Heart right ventricle (tissue), 16 donors: Measurements from ENCODE around the gene POLDIP3. TPM values are rescaled to one million over a fixed set of nuclear protein-coding genes. Genes with fewer than 3 reads are reported as not detected.

Experiments
- ATAC-seq, 8 donors: fragments of 200-7000 bp; cut with Tn5 transposase; one replicate each; pipeline ENCODE4 v1.9.1; 2020; ENCODE audit warnings: mild to moderate bottlenecking in 8 of 8, moderate library complexity in 8 of 8, moderate number of reproducible peaks in 1 of 8
- DNase-seq, 2 donors: peaks; one replicate each; pipeline ENCODE4 v3.0.0-alpha.2; 2020
- H3K27ac ChIP-seq, 10 donors: fragments of 200-600 bp; sonication (generic) in 2 of 10; one replicate each; pipeline versions ENCODE4 v1.5.0 to v1.8.0; 2020 to 2022; ENCODE audit warnings: mild to moderate bottlenecking in 3 of 10
- H3K27me3 ChIP-seq, 7 donors: fragments of 200-600 bp; one replicate each; pipeline ENCODE4 v1.8.0; 2021 to 2022; ENCODE audit warnings: mild to moderate bottlenecking in 2 of 7
- H3K36me3 ChIP-seq, 9 donors: fragments of 200-600 bp; sonication (generic) in 1 of 9; one replicate each; pipeline versions ENCODE4 v1.5.0 to v1.8.0; 2020 to 2022; ENCODE audit warnings: mild to moderate bottlenecking in 2 of 9
- H3K4me1 ChIP-seq, 9 donors: fragments of 200-600 bp; sonication (generic) in 1 of 9; one replicate each; pipeline versions ENCODE4 v1.5.0 to v1.8.0; 2020 to 2022; ENCODE audit warnings: mild to moderate bottlenecking in 4 of 9
- H3K4me3 ChIP-seq, 10 donors: fragments of 200-600 bp; sonication (generic) in 2 of 10; one replicate each; pipeline versions ENCODE4 v1.5.0 to v1.8.0; 2020 to 2022; ENCODE audit warnings: mild to moderate bottlenecking in 7 of 10, moderate library complexity in 2 of 10
- H3K9me3 ChIP-seq, 11 donors: fragments of 200-600 bp in 10 of 11; sonication (generic) in 2 of 11; one replicate each; pipeline versions ENCODE4 v1.5.0 to v1.8.0; 2013 to 2022; ENCODE audit warnings: mild to moderate bottlenecking in 2 of 11, control low read depth in 1 of 11, moderate library complexity in 1 of 11
- CTCF ChIP-seq, 9 donors: fragments of 200-600 bp; sonication (generic) in 2 of 9; IDR thresholded peaks; one replicate each; pipeline versions ENCODE4 v1.5.0 to v1.8.0; 2021 to 2022; ENCODE audit warnings: antibody characterized with exemption in 9 of 9, mild to moderate bottlenecking in 5 of 9, moderate library complexity in 1 of 9
- WGBS, 2 donors: extraction: QIAGEN DNeasy Blood & Tissue Kit; methylation state at CpG; one replicate each; pipeline ENCODE4 v1.1.7; 2013; ENCODE audit warnings: inconsistent platforms in 1 of 2; 5-methylcytosine and 5-hydroxymethylcytosine counted together
- intact Hi-C, 10 donors: fragments of 100-400 bp; cut with DNase I; formaldehyde crosslinking; loops; one replicate each; pipeline versions ENCODE4 v1.11.1 to v1.14.2; 2022
- polyA plus RNA-seq, 2 donors: library from polyadenylated mRNA; stranded (reverse); fragments of 200-250 nt; gene quantifications; one replicate each; pipeline ENCODE4 v1.2.3, GENCODE V29; 2013
- total RNA-seq, 10 donors: library from RNA; stranded (reverse); fragmentation: NEBNext Ultra II Directional in 3 of 10; extraction: Animal tissue kit (Norgen Biotek cat#: 25700) in 3 of 10; gene quantifications; one replicate each; pipeline versions ENCODE4 v1.2.1 to v1.2.4, GENCODE V29; 2021 to 2023
- donor health status: Arrhythmogenic right ventricular cardiomyopathy.
- donor health status: ischemic (EF 13 %, LVEDD 7.1; RV severe dilation, severe dysfunction).
- donor health status: healthy with polysubstance abuse.
- donor health status: DM: no; HTN: yes; CAD: no.
- donor health status: DM: no; HTN: no; CAD: no.
- donor health status: ischemic (EF 25% LVEDD 6.9; RV normal size, moderate dysfunction).
- donor health status: ischemic (EF 25% LVEDD 5.7; RV mildly dilated, moderate dysfunction).
- donor health status: healthy.
- donor health status: DM: yes; HTN: yes; CAD: no.
- donor health status: Ischemic cardiomyopathy.
- donor health status: ischemic (EF 35%, LVEDD 5.7; RV mildly dilated, moderate dysfunction).
- donor health status: nonischemic (EF 11% LVEDD 7.7; RV severe dilation, severe dysfunction).
- donor health status: DM: yes; HTN: yes; CAD: no.
- donor health status: PGD.
- donor health status: ischemic (EF 29% LVEDD 5.4; RV normal size, mild dysfunction).
- donor health status: nonischemic (EF 23%, LVEDD 6.1; RV moderate dilation, normal function).

Gene POLDIP3
- total and polyA plus RNA-seq, 12 donors: 11.9 to 42.6 (median 32.5) TPM

GRCh38 chr22:42601879-42602465 lies 12.7 kb downstream of the POLDIP3 start:
- ATAC-seq (no peak), DNase-seq (no peak)
- Histone ChIP-seq H3K27me3 (no peaks in the 10 kb centered on the region), H3K4me3 (no peak overlapping the region), H3K4me1 (peaks cover 11 to 52% (median 29%) of the 10 kb centered on the region in 9 donors), H3K9me3 (no peaks in the 10 kb centered on the region), H3K36me3 (peaks cover 0 to 98% (median 53%) of the 10 kb centered on the region in 9 donors), H3K27ac (no peak overlapping the region)
- WGBS, 2 donors: 94 to 97% methylated on average over 6 of the region's 6 CpGs
- no peak for TF ChIP-seq CTCF (IDR thresholded peaks at IDR 0.05)
- intact Hi-C loops: no loop called here

DNA sequence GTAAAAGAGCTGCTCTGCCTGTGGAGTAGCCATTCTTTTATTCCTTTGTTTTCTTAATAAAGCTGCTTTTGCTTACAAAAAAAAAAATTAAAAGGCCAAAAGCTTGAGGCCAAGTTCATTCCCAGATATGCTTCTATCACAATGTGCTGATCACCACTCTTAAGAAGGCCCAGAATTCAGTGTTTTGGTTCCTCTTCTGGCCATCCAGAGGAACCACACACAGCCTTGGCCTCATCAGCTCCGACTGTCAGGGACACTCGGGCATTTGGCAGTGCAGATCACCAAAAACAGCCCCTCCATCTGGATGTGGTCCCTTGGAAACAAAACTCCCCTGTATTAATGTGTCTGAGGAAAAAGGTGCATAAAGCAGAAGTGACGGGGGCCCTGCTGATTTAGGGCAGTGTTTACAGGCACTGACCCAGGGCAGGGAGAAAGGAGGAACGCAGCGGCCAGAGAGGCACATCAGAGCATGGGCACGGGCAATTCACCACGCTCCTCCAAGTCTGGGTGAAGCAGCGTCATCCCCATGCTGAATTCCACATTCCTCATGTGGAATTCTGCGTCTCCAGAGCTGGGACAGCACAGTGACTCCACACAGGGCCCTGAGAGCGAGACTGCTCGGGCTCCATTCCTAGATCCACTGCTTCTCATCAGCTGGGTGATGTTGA lies 17.7 kb downstream of the POLDIP3 start:
- no peak overlapping the region for H3K4me3 ChIP-seq
- H3K4me1 ChIP-seq: peaks cover 4 to 40% (median 29%) of the 10 kb centered on the region in 9 donors
- 51 to 72% methylated on average over 11 of the region's 11 CpGs for WGBS, 2 donors
- peak overlapping the region; percentile 18 to 83 (median 70) for H3K27ac ChIP-seq
- H3K27me3 ChIP-seq: no peaks in the 10 kb centered on the region
- ATAC-seq (peak in 6 of 8 donors; percentile 3 to 24 (median 14)), DNase-seq (no peak)
- TF ChIP-seq CTCF (IDR thresholded peaks at IDR 0.05): no peak
- H3K9me3 ChIP-seq: no peaks in the 10 kb centered on the region
- peaks cover 0 to 100% (median 70%) of the 10 kb centered on the region in 9 donors for H3K36me3 ChIP-seq
- intact Hi-C loops: no loop called here

DNA sequence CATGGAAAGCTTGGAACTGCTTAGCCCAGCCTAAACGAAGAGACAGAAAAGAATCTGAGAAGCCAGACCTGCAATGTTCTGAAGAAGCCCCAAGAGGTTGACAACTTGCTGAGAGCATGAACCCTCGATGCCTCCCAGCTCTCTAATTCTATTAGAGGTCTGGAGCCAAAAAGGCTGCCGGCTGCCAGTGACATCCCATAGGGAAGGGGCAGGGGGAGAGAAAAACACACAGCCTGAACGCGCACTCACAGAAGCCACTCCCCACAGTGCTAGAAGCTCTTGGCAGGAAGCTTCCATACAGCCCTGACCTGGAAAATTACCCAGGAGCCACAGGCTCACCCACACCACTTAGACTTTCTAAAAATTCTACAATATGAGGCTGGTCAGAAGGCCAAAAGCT lies 18.3 kb downstream of the POLDIP3 start:
- TF ChIP-seq CTCF (IDR thresholded peaks at IDR 0.05): no peak
- DNase-seq: peak; percentile 43 to 53
- 10 to 14% methylated on average over 5 of the region's 5 CpGs for WGBS, 2 donors

DNA sequence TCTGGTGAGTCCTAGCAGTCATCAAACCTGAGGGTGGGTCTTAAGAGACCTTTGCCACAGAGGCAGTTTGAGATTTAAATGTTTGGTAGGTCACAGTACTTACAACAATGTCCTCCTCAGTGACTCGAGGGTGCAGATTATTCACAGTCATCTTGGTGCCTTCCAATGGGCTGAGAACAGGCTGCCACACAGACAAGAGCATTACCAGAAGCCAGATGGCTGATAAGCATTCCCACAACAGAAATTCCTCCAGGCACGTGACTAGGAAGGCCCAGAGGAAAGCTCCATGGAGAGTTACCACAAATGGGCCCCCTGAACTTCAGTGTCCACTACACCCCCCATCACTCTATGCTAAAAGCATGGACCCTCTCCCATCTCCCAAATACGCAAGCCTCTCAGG lies 19.2 kb downstream of the POLDIP3 start:
- peak; percentile 44 to 86 (median 78) for ATAC-seq
- 42 to 51% methylated on average over 3 of the region's 3 CpGs for WGBS, 2 donors

More for the DNA sequence above, 18.3 kb downstream of the POLDIP3 start:
- H3K36me3 ChIP-seq: peaks cover 0 to 100% (median 70%) of the 10 kb centered on the region in 9 donors
- intact Hi-C loops: no loop called here
- ATAC-seq: peak; percentile 78 to 91 (median 87)
- peak overlapping the region; percentile 18 to 83 (median 70) for H3K27ac ChIP-seq
- H3K27me3 ChIP-seq: no peaks in the 10 kb centered on the region
- H3K9me3 ChIP-seq: no peaks in the 10 kb centered on the region
- no peak overlapping the region for H3K4me3 ChIP-seq
- peaks cover 4 to 40% (median 29%) of the 10 kb centered on the region in 9 donors for H3K4me1 ChIP-seq

More for the DNA sequence above, 19.2 kb downstream of the POLDIP3 start:
- peak in 1 of 2 donors; percentile 49 for DNase-seq
- H3K27ac ChIP-seq: peak overlapping the region; percentile 41 to 83 (median 70)
- intact Hi-C loops: no loop called here
- H3K4me3 ChIP-seq: no peak overlapping the region
- H3K4me1 ChIP-seq: peaks cover 4 to 40% (median 29%) of the 10 kb centered on the region in 9 donors
- no peaks in the 10 kb centered on the region for H3K27me3 ChIP-seq
- no peak for TF ChIP-seq CTCF (IDR thresholded peaks at IDR 0.05)
- H3K9me3 ChIP-seq: no peaks in the 10 kb centered on the region
- peaks cover 0 to 100% (median 64%) of the 10 kb centered on the region in 9 donors for H3K36me3 ChIP-seq
